Liver (tissue), 9 donors: ENCODE results near the gene ACKR2. TPM values are rescaled to one million over a fixed set of nuclear protein-coding genes. Genes with fewer than 3 reads are reported as not detected.

Experiments used
- DNase-seq: peaks from one replicate; pipeline ENCODE4 v3.0.0-alpha.2; 2017; ENCODE audit warnings: low spot score
- H3K27ac ChIP-seq, 2 donors: one replicate each; pipeline ENCODE4 v1.7.0; 2013; ENCODE audit warnings: inconsistent platforms in 2 of 2, low read length in 2 of 2, control low read depth in 1 of 2, low read depth in 1 of 2, mild to moderate bottlenecking in 1 of 2
- H3K27me3 ChIP-seq, 4 donors: one replicate each; pipeline versions ENCODE4 v1.6.1 to v1.7.0; 2013; ENCODE audit warnings: low read length in 3 of 4, inconsistent platforms in 1 of 4, mild to moderate bottlenecking in 1 of 4, moderate library complexity in 1 of 4; ENCODE audit not compliant: control insufficient read depth in 4 of 4, insufficient read depth in 4 of 4
- H3K36me3 ChIP-seq, 4 donors: one replicate each; pipeline versions ENCODE4 v1.6.1 to v1.7.0; 2013; ENCODE audit warnings: low read length in 3 of 4, mild to moderate bottlenecking in 3 of 4, low read depth in 1 of 4, moderate library complexity in 1 of 4; ENCODE audit not compliant: control insufficient read depth in 4 of 4, insufficient read depth in 3 of 4
- H3K4me1 ChIP-seq, 4 donors: one replicate each; pipeline versions ENCODE4 v1.6.1 to v1.7.0; 2013; ENCODE audit warnings: low read length in 3 of 4, mild to moderate bottlenecking in 3 of 4, moderate library complexity in 1 of 4; ENCODE audit not compliant: control insufficient read depth in 4 of 4, insufficient read depth in 4 of 4
- H3K4me3 ChIP-seq, 3 donors: one replicate each; pipeline versions ENCODE4 v1.6.1 to v1.7.0; 2013; ENCODE audit warnings: low read length in 3 of 3, control low read depth in 1 of 3, low read depth in 1 of 3, mild to moderate bottlenecking in 1 of 3
- H3K9ac ChIP-seq, 2 donors: one replicate each; pipeline ENCODE4 v1.7.0; 2013; ENCODE audit warnings: low read length in 2 of 2, mild to moderate bottlenecking in 2 of 2, moderate library complexity in 2 of 2, control low read depth in 1 of 2, low read depth in 1 of 2
- H3K9me3 ChIP-seq, 4 donors: one replicate each; pipeline versions ENCODE4 v1.6.1 to v1.7.0; 2013; ENCODE audit warnings: low read length in 3 of 4; ENCODE audit not compliant: control insufficient read depth in 4 of 4
- ATF3 ChIP-seq: IDR thresholded peaks from 2 replicates; pipeline ENCODE4 v1.6.1; 2016; ENCODE audit warnings: antibody characterized with exemption
- FOXA2 ChIP-seq: IDR thresholded peaks from 2 replicates; pipeline ENCODE4 v1.6.1; 2016; ENCODE audit warnings: antibody characterized with exemption
- HNF4A ChIP-seq, 2 donors: conservative IDR thresholded peaks; 2 replicates each; pipeline ENCODE4 v1.6.1; 2016; ENCODE audit warnings: antibody characterized with exemption in 2 of 2, mild to moderate bottlenecking in 2 of 2
- HNF4G ChIP-seq: IDR thresholded peaks from 2 replicates; pipeline ENCODE4 v1.6.1; 2016; ENCODE audit warnings: antibody characterized with exemption
- NR2F2 ChIP-seq: IDR thresholded peaks from 2 replicates; pipeline ENCODE4 v1.6.1; 2016; ENCODE audit warnings: antibody characterized with exemption
- RAD21 ChIP-seq, 2 donors: IDR thresholded peaks; 2 replicates each; pipeline ENCODE4 v1.6.1; 2016; ENCODE audit warnings: antibody characterized with exemption in 2 of 2, mild to moderate bottlenecking in 2 of 2
- REST ChIP-seq: IDR thresholded peaks from 2 replicates; pipeline ENCODE4 v1.6.1; 2016; ENCODE audit warnings: antibody characterized with exemption, mild to moderate bottlenecking
- SP1 ChIP-seq: IDR thresholded peaks from 2 replicates; pipeline ENCODE4 v1.6.1; 2018; ENCODE audit warnings: antibody characterized with exemption, mild to moderate bottlenecking
- TAF1 ChIP-seq: conservative IDR thresholded peaks from 2 replicates; pipeline ENCODE4 v1.6.1; 2016; ENCODE audit warnings: antibody characterized with exemption, mild to moderate bottlenecking
- YY1 ChIP-seq: IDR thresholded peaks from 2 replicates; pipeline ENCODE4 v1.6.1; 2016; ENCODE audit warnings: antibody characterized with exemption, mild to moderate bottlenecking
- WGBS: extraction: QIAGEN DNeasy Blood & Tissue Kit; methylation state at CpG from one replicate; pipeline ENCODE4 v1.1.7; 2013; 5-methylcytosine and 5-hydroxymethylcytosine counted together
- polyA plus RNA-seq, 2 donors: library from polyadenylated mRNA; stranded (reverse) in 1 of 2; unstranded in 1 of 2; fragments of 200-250 nt in 1 of 2; fragments of >200 nt in 1 of 2; fragmentation: Nextera tagmentation in 1 of 2; extraction: Ambion mirVana in 1 of 2; gene quantifications; one replicate each; pipeline versions ENCODE4 v1.2.1 to v1.2.3, GENCODE V29; 2013 to 2015
- total RNA-seq, 2 donors: library from RNA; depleted of rRNA; stranded (reverse); fragments of >200 nt; gene quantifications; one replicate each; pipeline ENCODE4 v1.2.3, GENCODE V29; 2014
- TF ChIP-seq, protein P1 (sequence below): IDR thresholded peaks from 2 replicates; pipeline ENCODE4 v1.6.1; 2016; ENCODE audit warnings: antibody characterized with exemption
- donor health status: healthy.
- donor health status: healthy.
- donor health status: healthy.
- donor health status: healthy.
- donor health status: healthy.

The ACKR2 gene
- total and polyA plus RNA-seq, 4 donors = 7.3 to 19.3 (median 10.8) TPM

DNA sequence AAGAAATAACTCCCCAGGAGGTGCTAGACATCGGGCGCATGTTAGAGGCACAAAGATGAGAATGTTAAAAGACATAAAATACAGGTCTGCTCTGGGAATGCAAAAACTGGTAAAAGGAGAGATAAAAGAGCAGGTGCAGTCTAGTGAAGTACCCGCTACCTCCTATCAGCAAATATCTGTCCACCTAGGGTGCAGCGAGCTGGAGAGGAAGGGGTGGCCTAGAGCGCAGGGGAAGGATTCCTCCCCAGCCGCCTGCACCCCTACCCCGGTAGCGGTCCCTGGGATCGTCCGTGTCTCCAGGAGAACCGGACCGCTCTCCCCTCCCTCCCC lies 96.5 kb downstream of the ACKR2 start:
- Histone ChIP-seq H3K36me3 (peaks cover 0 to 12% (median 4%) of the 10 kb centered on the region in 4 donors), H3K27ac (no peak overlapping the region), H3K4me1 (peaks cover 2 to 18% (median 6%) of the 10 kb centered on the region in 4 donors), H3K9me3 (peaks cover 0 to 3% (median under 1%) of the 10 kb centered on the region in 4 donors), H3K27me3 (no peaks in the 10 kb centered on the region), H3K4me3 (peak overlapping the region; percentile 66 to 76 (median 74)), H3K9ac (peak overlapping the region; percentile 6 to 39)
- no peak for DNase-seq
- TF ChIP-seq REST (no peak), YY1 (no peak), HNF4A (conservative IDR thresholded peaks at IDR 0.05) (no peak), RAD21 (IDR thresholded peaks at IDR 0.05) (no peak), ATF3 (no peak), SP1 (no peak)
- 15% methylated on average over 12 of the region's 12 CpGs for WGBS

- TF ChIP-seq YY1 (peak; percentile 61), RAD21 (IDR thresholded peaks at IDR 0.05) (no peak)
- Histone ChIP-seq H3K4me1 (peaks cover 2 to 18% (median 6%) of the 10 kb centered on the region in 4 donors), H3K27me3 (no peaks in the 10 kb centered on the region), H3K9me3 (peaks cover 0 to 9% (median 4%) of the 10 kb centered on the region in 4 donors), H3K27ac (no peak within 1 kb of the TSS), H3K36me3 (peaks cover 0 to 17% (median 9%) of the 10 kb centered on the region in 4 donors), H3K4me3 (peak within 1 kb of the TSS; percentile 66 to 76 (median 74)), H3K9ac (peak within 1 kb of the TSS; percentile 6 to 39)
- DNase-seq = peak; percentile 57
- 4% methylated on average over 59 of the region's 59 CpGs for WGBS
These were observed 97.0 kb downstream of the ACKR2 start, which contains the start of gene ZNF662 for GRCh38 chr3:42906070-42906847. Gene ZNF662 (plus strand): TSS chr3:42906142. CDS start chr3:42908115, 1,973 bp downstream.

DNA sequence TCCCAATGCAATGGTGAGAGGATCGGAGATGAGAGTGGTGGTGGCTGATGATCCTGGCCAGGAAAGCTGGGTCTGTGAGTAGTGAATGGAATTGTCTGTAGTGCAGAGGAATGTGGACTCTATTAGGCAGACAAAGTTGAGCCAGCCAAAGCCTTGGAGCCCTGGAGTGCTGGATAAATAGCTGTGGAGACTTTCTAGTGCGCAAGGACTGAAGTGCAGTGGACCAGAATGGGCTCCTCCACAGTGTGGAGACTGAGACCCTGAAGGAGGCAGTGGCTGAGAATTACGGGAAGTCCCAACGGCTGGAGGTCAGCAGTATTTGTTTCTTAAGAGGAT lies 97.6 kb downstream of the ACKR2 start:
- no peak for TF ChIP-seq FOXA2
- no peak for TF ChIP-seq TAF1
- TF ChIP-seq NR2F2 = no peak
- TF ChIP-seq, protein P1, sequence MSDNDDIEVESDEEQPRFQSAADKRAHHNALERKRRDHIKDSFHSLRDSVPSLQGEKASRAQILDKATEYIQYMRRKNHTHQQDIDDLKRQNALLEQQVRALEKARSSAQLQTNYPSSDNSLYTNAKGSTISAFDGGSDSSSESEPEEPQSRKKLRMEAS = no peak
- TF ChIP-seq HNF4G = no peak
- Histone ChIP-seq H3K27ac (no peak overlapping the region), H3K9me3 (peaks cover 0 to 14% (median 5%) of the 10 kb centered on the region in 4 donors), H3K36me3 (peaks cover 0 to 22% (median 12%) of the 10 kb centered on the region in 4 donors), H3K4me3 (peak overlapping the region in 1 of 3 donors; percentile 76), H3K27me3 (no peaks in the 10 kb centered on the region), H3K4me1 (peaks cover 2 to 18% (median 6%) of the 10 kb centered on the region in 4 donors), H3K9ac (no peak overlapping the region)
- WGBS = 86% methylated on average over 4 of the region's 4 CpGs
- DNase-seq = no peak
